ENCODE measurements around the gene PRMT2.

Gene PRMT2

GRCh38 chr21:46649356-46649755 is 13.9 kb downstream of the PRMT2 start:
- H3K4me3 ChIP-seq (ENCODE audit: low read depth, low read length) = no peak overlapping the region

GRCh38 chr21:46650476-46651098 is 15.1 kb downstream of the PRMT2 start:
- H3K36me3 ChIP-seq (ENCODE audit: control insufficient read depth, insufficient read depth, low read length) = peaks cover 44% of the 10 kb centered on the region
- H3K9ac ChIP-seq (ENCODE audit: low read depth, low read length) = no peak overlapping the region
- no peaks in the 10 kb centered on the region for H3K27me3 ChIP-seq (ENCODE audit: control insufficient read depth, insufficient read depth, low read length)
- H3K4me1 ChIP-seq (ENCODE audit: control insufficient read depth, insufficient read depth, low read length) = no peaks in the 10 kb centered on the region
- no peaks in the 10 kb centered on the region for H3K9me3 ChIP-seq (ENCODE audit: control insufficient read depth, insufficient read depth, low read length)
- H3K4me3 ChIP-seq (ENCODE audit: low read depth, low read length) = no peak overlapping the region

More at GRCh38 chr21:46649356-46649755, 13.9 kb downstream of the PRMT2 start:
- no peaks in the 10 kb centered on the region for H3K27me3 ChIP-seq (ENCODE audit: control insufficient read depth, insufficient read depth, low read length)
- H3K9ac ChIP-seq (ENCODE audit: low read depth, low read length) = no peak overlapping the region
- no peaks in the 10 kb centered on the region for H3K9me3 ChIP-seq (ENCODE audit: control insufficient read depth, insufficient read depth, low read length)
- peaks cover 50% of the 10 kb centered on the region for H3K36me3 ChIP-seq (ENCODE audit: control insufficient read depth, insufficient read depth, low read length)
- H3K4me1 ChIP-seq (ENCODE audit: control insufficient read depth, insufficient read depth, low read length) = no peaks in the 10 kb centered on the region

GRCh38 chr21:46651121-46651520 is 15.6 kb downstream of the PRMT2 start:
- H3K9me3 ChIP-seq (ENCODE audit: control insufficient read depth, insufficient read depth, low read length) = no peaks in the 10 kb centered on the region
- no peaks in the 10 kb centered on the region for H3K27me3 ChIP-seq (ENCODE audit: control insufficient read depth, insufficient read depth, low read length)
- peaks cover 41% of the 10 kb centered on the region for H3K36me3 ChIP-seq (ENCODE audit: control insufficient read depth, insufficient read depth, low read length)
- no peak overlapping the region for H3K9ac ChIP-seq (ENCODE audit: low read depth, low read length)
- no peak overlapping the region for H3K4me3 ChIP-seq (ENCODE audit: low read depth, low read length)
- no peaks in the 10 kb centered on the region for H3K4me1 ChIP-seq (ENCODE audit: control insufficient read depth, insufficient read depth, low read length)

GRCh38 chr21:46655230-46655629 is 19.8 kb downstream of the PRMT2 start:
- no peak overlapping the region for H3K4me3 ChIP-seq (ENCODE audit: low read depth, low read length)
- no peaks in the 10 kb centered on the region for H3K4me1 ChIP-seq (ENCODE audit: control insufficient read depth, insufficient read depth, low read length)
- no peak overlapping the region for H3K9ac ChIP-seq (ENCODE audit: low read depth, low read length)
- H3K36me3 ChIP-seq (ENCODE audit: control insufficient read depth, insufficient read depth, low read length) = peaks cover 18% of the 10 kb centered on the region
- H3K9me3 ChIP-seq (ENCODE audit: control insufficient read depth, insufficient read depth, low read length) = no peaks in the 10 kb centered on the region
- no peaks in the 10 kb centered on the region for H3K27me3 ChIP-seq (ENCODE audit: control insufficient read depth, insufficient read depth, low read length)

- Histone ChIP-seq H3K4me1 (ENCODE audit: control insufficient read depth, insufficient read depth, low read length) (no peaks in the 10 kb centered on the region), H3K36me3 (ENCODE audit: control insufficient read depth, insufficient read depth, low read length) (peaks cover 8% of the 10 kb centered on the region), H3K9me3 (ENCODE audit: control insufficient read depth, insufficient read depth, low read length) (no peaks in the 10 kb centered on the region), H3K4me3 (ENCODE audit: low read depth, low read length) (no peak overlapping the region), H3K9ac (ENCODE audit: low read depth, low read length) (no peak overlapping the region), H3K27me3 (ENCODE audit: control insufficient read depth, insufficient read depth, low read length) (no peaks in the 10 kb centered on the region)
Observed at GRCh38 chr21:46656820-46657219, 21.3 kb downstream of the PRMT2 start.

GRCh38 chr21:46660505-46660904 is 25.0 kb downstream of the PRMT2 start:
- H3K9ac ChIP-seq (ENCODE audit: low read depth, low read length) = no peak overlapping the region
- peaks cover 9% of the 10 kb centered on the region for H3K36me3 ChIP-seq (ENCODE audit: control insufficient read depth, insufficient read depth, low read length)
- no peaks in the 10 kb centered on the region for H3K27me3 ChIP-seq (ENCODE audit: control insufficient read depth, insufficient read depth, low read length)
- no peak overlapping the region for H3K4me3 ChIP-seq (ENCODE audit: low read depth, low read length)
- H3K9me3 ChIP-seq (ENCODE audit: control insufficient read depth, insufficient read depth, low read length) = no peaks in the 10 kb centered on the region
- no peaks in the 10 kb centered on the region for H3K4me1 ChIP-seq (ENCODE audit: control insufficient read depth, insufficient read depth, low read length)

GRCh38 chr21:46661211-46661625 is 25.7 kb downstream of the PRMT2 start:
- no peaks in the 10 kb centered on the region for H3K9me3 ChIP-seq (ENCODE audit: control insufficient read depth, insufficient read depth, low read length)
- H3K27me3 ChIP-seq (ENCODE audit: control insufficient read depth, insufficient read depth, low read length) = no peaks in the 10 kb centered on the region
- no peaks in the 10 kb centered on the region for H3K4me1 ChIP-seq (ENCODE audit: control insufficient read depth, insufficient read depth, low read length)
- peak overlapping the region; percentile 46 for H3K4me3 ChIP-seq (ENCODE audit: low read depth, low read length)
- peaks cover 9% of the 10 kb centered on the region for H3K36me3 ChIP-seq (ENCODE audit: control insufficient read depth, insufficient read depth, low read length)
- H3K9ac ChIP-seq (ENCODE audit: low read depth, low read length) = no peak overlapping the region

GRCh38 chr21:46661642-46662366 is 26.3 kb downstream of the PRMT2 start:
- H3K4me3 ChIP-seq (ENCODE audit: low read depth, low read length) = peak overlapping the region; percentile 46

GRCh38 chr21:46662367-46662654 is 26.8 kb downstream of the PRMT2 start:
- Histone ChIP-seq H3K27me3 (ENCODE audit: control insufficient read depth, insufficient read depth, low read length) (no peaks in the 10 kb centered on the region), H3K9ac (ENCODE audit: low read depth, low read length) (no peak overlapping the region), H3K36me3 (ENCODE audit: control insufficient read depth, insufficient read depth, low read length) (peaks cover 9% of the 10 kb centered on the region), H3K4me3 (ENCODE audit: low read depth, low read length) (no peak overlapping the region), H3K4me1 (ENCODE audit: control insufficient read depth, insufficient read depth, low read length) (no peaks in the 10 kb centered on the region), H3K9me3 (ENCODE audit: control insufficient read depth, insufficient read depth, low read length) (no peaks in the 10 kb centered on the region)

More at GRCh38 chr21:46661642-46662366, 26.3 kb downstream of the PRMT2 start:
- no peaks in the 10 kb centered on the region for H3K9me3 ChIP-seq (ENCODE audit: control insufficient read depth, insufficient read depth, low read length)
- H3K9ac ChIP-seq (ENCODE audit: low read depth, low read length) = no peak overlapping the region
- peaks cover 9% of the 10 kb centered on the region for H3K36me3 ChIP-seq (ENCODE audit: control insufficient read depth, insufficient read depth, low read length)
- H3K4me1 ChIP-seq (ENCODE audit: control insufficient read depth, insufficient read depth, low read length) = no peaks in the 10 kb centered on the region
- H3K27me3 ChIP-seq (ENCODE audit: control insufficient read depth, insufficient read depth, low read length) = no peaks in the 10 kb centered on the region

GRCh38 chr21:46662765-46663500 is 27.5 kb downstream of the PRMT2 start:
- Histone ChIP-seq H3K9ac (ENCODE audit: low read depth, low read length) (no peak overlapping the region), H3K9me3 (ENCODE audit: control insufficient read depth, insufficient read depth, low read length) (no peaks in the 10 kb centered on the region), H3K27me3 (ENCODE audit: control insufficient read depth, insufficient read depth, low read length) (no peaks in the 10 kb centered on the region), H3K4me3 (ENCODE audit: low read depth, low read length) (no peak overlapping the region), H3K36me3 (ENCODE audit: control insufficient read depth, insufficient read depth, low read length) (peaks cover 9% of the 10 kb centered on the region), H3K4me1 (ENCODE audit: control insufficient read depth, insufficient read depth, low read length) (no peaks in the 10 kb centered on the region)

GRCh38 chr21:46663754-46664153 is 28.3 kb downstream of the PRMT2 start:
- H3K9me3 ChIP-seq (ENCODE audit: control insufficient read depth, insufficient read depth, low read length) = no peaks in the 10 kb centered on the region
- H3K36me3 ChIP-seq (ENCODE audit: control insufficient read depth, insufficient read depth, low read length) = peaks cover 9% of the 10 kb centered on the region
- no peaks in the 10 kb centered on the region for H3K27me3 ChIP-seq (ENCODE audit: control insufficient read depth, insufficient read depth, low read length)
- H3K9ac ChIP-seq (ENCODE audit: low read depth, low read length) = no peak overlapping the region
- no peak overlapping the region for H3K4me3 ChIP-seq (ENCODE audit: low read depth, low read length)
- H3K4me1 ChIP-seq (ENCODE audit: control insufficient read depth, insufficient read depth, low read length) = no peaks in the 10 kb centered on the region
